Stimulated activated CD8-positive, alpha-beta memory T cell treated with anti-CD3 and anti-CD28 coated beads, Interleukin-12 subunit alpha, Interleukin-12 subunit beta, amount 100 ng/mL, for 24 hours (primary cell): ENCODE data around the gene SLC22A15.
"Not testable (repeated sequence)": the region's sequence is repeated elsewhere in the genome, so short reads cannot be mapped to it uniquely, and the experiment has no call there.

ENCODE experiments used
- DNase-seq: peaks from one replicate; pipeline ENCODE4 v3.0.0-alpha.2; 2020; ENCODE audit errors: extremely low read depth

The SLC22A15 gene

GRCh38 chr1:115976062-115976920 lies at the start of gene SLC22A15:
Gene SLC22A15, plus strand, starts transcription at chr1:115976513. Its CDS starts 115 bp downstream, at chr1:115976628.
- DNase-seq = no peak

- no peak for DNase-seq
Observed at GRCh38 chr1:115927971-115928370, 48.3 kb upstream of the SLC22A15 start.

- DNase-seq = no peak
Observed at GRCh38 chr1:115929881-115930280, 46.4 kb upstream of the SLC22A15 start.

- DNase-seq = no peak
Observed at GRCh38 chr1:115933625-115934024, 42.7 kb upstream of the SLC22A15 start.

GRCh38 chr1:115939455-115939854 lies 36.9 kb upstream of the SLC22A15 start:
- no peak for DNase-seq

GRCh38 chr1:115946116-115946515 lies 30.2 kb upstream of the SLC22A15 start:
- no peak for DNase-seq

GRCh38 chr1:115949156-115949555 lies 27.2 kb upstream of the SLC22A15 start:
- no peak for DNase-seq

- DNase-seq = no peak
Observed at GRCh38 chr1:115951560-115951959, 24.8 kb upstream of the SLC22A15 start.

- DNase-seq = no peak
Observed at GRCh38 chr1:115952547-115952946, 23.8 kb upstream of the SLC22A15 start.

GRCh38 chr1:115953180-115953579 lies 23.1 kb upstream of the SLC22A15 start:
- DNase-seq = no peak

- no peak for DNase-seq
Observed at GRCh38 chr1:115954684-115955083, 21.6 kb upstream of the SLC22A15 start.

- DNase-seq = no peak
Observed at GRCh38 chr1:115955228-115955627, 21.1 kb upstream of the SLC22A15 start.

GRCh38 chr1:115958866-115959265 lies 17.4 kb upstream of the SLC22A15 start:
- no peak for DNase-seq

- no peak for DNase-seq
Observed at GRCh38 chr1:115969509-115969908, 6.8 kb upstream of the SLC22A15 start.

GRCh38 chr1:115971778-115972177 lies 4.5 kb upstream of the SLC22A15 start:
- not testable (repeated sequence) for DNase-seq

GRCh38 chr1:115973154-115973553 lies 3.2 kb upstream of the SLC22A15 start:
- no peak for DNase-seq

- DNase-seq = no peak
Observed at GRCh38 chr1:115975569-115976061, 698 bp upstream of the SLC22A15 start.

- DNase-seq = no peak
Observed at GRCh38 chr1:115976921-115977498, 697 bp downstream of the SLC22A15 start.

GRCh38 chr1:115977499-115978258 lies 1.4 kb downstream of the SLC22A15 start:
- no peak for DNase-seq

- no peak for DNase-seq
Observed at GRCh38 chr1:115978292-115978941, 2.1 kb downstream of the SLC22A15 start.

GRCh38 chr1:115980156-115980555 lies 3.8 kb downstream of the SLC22A15 start:
- DNase-seq = no peak
